OCI-LY1 (cell line): ENCODE measurements around the gene PYCARD.

Experiments
- H2AFZ ChIP-seq: fragments of 200-600 bp; sonication (generic), shearing (Covaris generic); 2 replicates; pipeline ENCODE4 v1.6.0; 2014; ENCODE audit warnings: antibody characterized with exemption, mild to moderate bottlenecking, low read length
- H3F3A ChIP-seq: fragments of 200-600 bp; sonication (generic), shearing (Covaris generic); 2 replicates; pipeline ENCODE4 v1.6.0; 2014; ENCODE audit warnings: mild to moderate bottlenecking, antibody characterized with exemption, low read length, moderate library complexity; ENCODE audit not compliant: insufficient read depth
- H3K27ac ChIP-seq: fragments of 200-600 bp; sonication (generic); 2 replicates; pipeline ENCODE4 v1.5.1; 2014; ENCODE audit warnings: low read length, mixed run types, mild to moderate bottlenecking, low read depth; ENCODE audit not compliant: poor library complexity, severe bottlenecking
- H3K27me3 ChIP-seq: fragments of 200-600 bp; sonication (generic); 2 replicates; pipeline ENCODE4 v1.6.0; 2014; ENCODE audit warnings: antibody characterized with exemption, mild to moderate bottlenecking, low read length, moderate library complexity; ENCODE audit not compliant: insufficient read depth
- H3K36me3 ChIP-seq: fragments of 200-600 bp; sonication (generic); 2 replicates; pipeline ENCODE4 v1.6.1; 2014; ENCODE audit warnings: mild to moderate bottlenecking, antibody characterized with exemption, low read length, moderate library complexity, mixed read lengths; ENCODE audit not compliant: insufficient read depth
- H3K4me1 ChIP-seq: fragments of 200-600 bp; sonication (generic); 2 replicates; pipeline ENCODE4 v1.5.1; 2014; ENCODE audit warnings: mild to moderate bottlenecking, low read length, moderate library complexity; ENCODE audit not compliant: insufficient read depth, severe bottlenecking
- H3K4me2 ChIP-seq: fragments of 200-600 bp; sonication (generic), shearing (Covaris generic); 2 replicates; pipeline ENCODE4 v1.6.1; 2014; ENCODE audit warnings: low read length
- H3K4me3 ChIP-seq: fragments of 200-600 bp; sonication (generic); 2 replicates; pipeline ENCODE4 v1.5.1; 2014; ENCODE audit warnings: low read length, low read depth, mild to moderate bottlenecking, mixed read lengths; ENCODE audit not compliant: poor library complexity, severe bottlenecking
- H3K79me2 ChIP-seq: fragments of 200-600 bp; shearing (Covaris generic); 2 replicates; pipeline ENCODE4 v1.6.1; 2016; ENCODE audit warnings: mixed run types, low read length, mixed read lengths; ENCODE audit not compliant: insufficient read depth
- H3K9ac ChIP-seq: fragments of 200-600 bp; sonication (generic), shearing (Covaris generic); 2 replicates; pipeline ENCODE4 v1.6.1; 2014; ENCODE audit warnings: mild to moderate bottlenecking, low read length, mixed read lengths
- H3K9me2 ChIP-seq: fragments of 200-600 bp; sonication (generic), shearing (Covaris generic); 2 replicates; pipeline ENCODE4 v1.6.1; 2014; ENCODE audit warnings: low read depth, mild to moderate bottlenecking, low read length, mixed read lengths
- H3K9me3 ChIP-seq: fragments of 200-600 bp; shearing (Covaris generic); 2 replicates; pipeline ENCODE4 v1.6.1; 2014; ENCODE audit warnings: low read length, mixed read lengths
- H4K20me1 ChIP-seq: fragments of 200-600 bp; sonication (generic), shearing (Covaris generic); 2 replicates; pipeline ENCODE4 v1.6.0; 2016; ENCODE audit warnings: mild to moderate bottlenecking, low read length; ENCODE audit not compliant: insufficient read depth
- EZH2 ChIP-seq: fragments of 200-600 bp; sonication (generic), shearing (Covaris generic); IDR thresholded peaks from 2 replicates; pipeline ENCODE4 v1.8.0; 2017; ENCODE audit warnings: borderline replicate concordance, mixed run types, mild to moderate bottlenecking, antibody characterized with exemption, low read length, moderate library complexity, mixed read lengths
- TF ChIP-seq, protein P1 (sequence below): fragments of 200-600 bp; sonication (generic), shearing (Covaris generic); IDR thresholded peaks from 2 replicates; pipeline ENCODE4 v1.5.1; 2017; ENCODE audit warnings: mild to moderate bottlenecking, antibody characterized with exemption, low read length, moderate library complexity, mixed read lengths

The PYCARD gene

DNA sequence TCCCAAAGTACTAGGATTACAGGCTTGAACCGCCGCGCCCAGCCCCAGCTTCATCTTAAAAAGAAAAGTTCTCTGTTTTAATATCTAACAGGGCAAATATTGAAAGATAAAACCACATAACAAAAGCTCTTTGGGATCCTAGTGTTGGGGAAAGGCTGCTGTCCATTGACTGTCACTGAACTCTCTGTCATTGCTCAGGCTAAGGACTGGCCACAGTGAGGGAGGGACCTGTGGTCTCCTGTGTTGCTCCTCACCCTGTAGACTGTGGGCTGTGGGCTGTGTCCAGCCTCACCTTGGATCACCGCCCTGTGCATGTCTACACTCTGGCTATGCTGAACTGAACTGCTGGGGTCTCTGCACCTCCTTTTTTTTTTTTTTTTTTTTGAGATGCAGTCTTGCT, 25.6 kb upstream of the PYCARD start:
- TF ChIP-seq, protein P1, sequence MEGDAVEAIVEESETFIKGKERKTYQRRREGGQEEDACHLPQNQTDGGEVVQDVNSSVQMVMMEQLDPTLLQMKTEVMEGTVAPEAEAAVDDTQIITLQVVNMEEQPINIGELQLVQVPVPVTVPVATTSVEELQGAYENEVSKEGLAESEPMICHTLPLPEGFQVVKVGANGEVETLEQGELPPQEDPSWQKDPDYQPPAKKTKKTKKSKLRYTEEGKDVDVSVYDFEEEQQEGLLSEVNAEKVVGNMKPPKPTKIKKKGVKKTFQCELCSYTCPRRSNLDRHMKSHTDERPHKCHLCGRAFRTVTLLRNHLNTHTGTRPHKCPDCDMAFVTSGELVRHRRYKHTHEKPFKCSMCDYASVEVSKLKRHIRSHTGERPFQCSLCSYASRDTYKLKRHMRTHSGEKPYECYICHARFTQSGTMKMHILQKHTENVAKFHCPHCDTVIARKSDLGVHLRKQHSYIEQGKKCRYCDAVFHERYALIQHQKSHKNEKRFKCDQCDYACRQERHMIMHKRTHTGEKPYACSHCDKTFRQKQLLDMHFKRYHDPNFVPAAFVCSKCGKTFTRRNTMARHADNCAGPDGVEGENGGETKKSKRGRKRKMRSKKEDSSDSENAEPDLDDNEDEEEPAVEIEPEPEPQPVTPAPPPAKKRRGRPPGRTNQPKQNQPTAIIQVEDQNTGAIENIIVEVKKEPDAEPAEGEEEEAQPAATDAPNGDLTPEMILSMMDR: no peak
- TF ChIP-seq EZH2: no peak
- Histone ChIP-seq H2AFZ (no peak overlapping the region), H3K27ac (no peak overlapping the region)

DNA sequence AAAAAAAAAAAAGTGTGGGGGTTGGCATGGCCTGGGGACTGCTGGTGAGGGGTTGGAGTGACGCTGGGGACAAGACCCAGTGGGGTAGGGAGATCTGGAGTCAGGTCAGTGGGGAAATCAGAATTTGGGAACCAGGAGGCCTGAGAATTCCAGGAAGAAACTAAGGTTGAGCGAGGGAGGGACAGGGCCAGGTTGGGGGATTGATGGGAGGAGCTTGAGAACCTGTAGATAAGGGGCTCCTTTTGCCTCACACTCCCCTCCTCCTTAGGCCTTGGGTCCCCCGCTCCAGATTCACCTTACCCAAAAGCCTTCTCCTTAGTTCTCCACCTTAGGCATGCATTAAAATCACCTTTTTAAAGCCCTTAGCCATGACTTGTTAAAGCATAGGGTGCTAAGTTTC, 22.6 kb upstream of the PYCARD start:
- Histone ChIP-seq H3K27ac (no peak overlapping the region), H3K4me2 (no peak overlapping the region), H3F3A (no peaks in the 10 kb centered on the region), H3K4me3 (no peak overlapping the region), H2AFZ (no peak overlapping the region), H3K9me3 (no peaks in the 10 kb centered on the region), H3K9me2 (no peaks in the 10 kb centered on the region), H3K9ac (no peak overlapping the region), H3K36me3 (no peaks in the 10 kb centered on the region), H3K27me3 (no peaks in the 10 kb centered on the region), H3K4me1 (no peaks in the 10 kb centered on the region), H4K20me1 (no peaks in the 10 kb centered on the region), H3K79me2 (no peaks in the 10 kb centered on the region)
- TF ChIP-seq EZH2: no peak
- TF ChIP-seq, protein P1: no peak

More for the DNA sequence above, 25.6 kb upstream of the PYCARD start:
- Histone ChIP-seq H3K4me2 (no peak overlapping the region), H4K20me1 (no peaks in the 10 kb centered on the region), H3K27me3 (no peaks in the 10 kb centered on the region), H3K36me3 (no peaks in the 10 kb centered on the region), H3K79me2 (no peaks in the 10 kb centered on the region), H3K9ac (no peak overlapping the region), H3K9me2 (no peaks in the 10 kb centered on the region), H3K9me3 (no peaks in the 10 kb centered on the region), H3F3A (no peaks in the 10 kb centered on the region), H3K4me3 (no peak overlapping the region), H3K4me1 (no peaks in the 10 kb centered on the region)

DNA sequence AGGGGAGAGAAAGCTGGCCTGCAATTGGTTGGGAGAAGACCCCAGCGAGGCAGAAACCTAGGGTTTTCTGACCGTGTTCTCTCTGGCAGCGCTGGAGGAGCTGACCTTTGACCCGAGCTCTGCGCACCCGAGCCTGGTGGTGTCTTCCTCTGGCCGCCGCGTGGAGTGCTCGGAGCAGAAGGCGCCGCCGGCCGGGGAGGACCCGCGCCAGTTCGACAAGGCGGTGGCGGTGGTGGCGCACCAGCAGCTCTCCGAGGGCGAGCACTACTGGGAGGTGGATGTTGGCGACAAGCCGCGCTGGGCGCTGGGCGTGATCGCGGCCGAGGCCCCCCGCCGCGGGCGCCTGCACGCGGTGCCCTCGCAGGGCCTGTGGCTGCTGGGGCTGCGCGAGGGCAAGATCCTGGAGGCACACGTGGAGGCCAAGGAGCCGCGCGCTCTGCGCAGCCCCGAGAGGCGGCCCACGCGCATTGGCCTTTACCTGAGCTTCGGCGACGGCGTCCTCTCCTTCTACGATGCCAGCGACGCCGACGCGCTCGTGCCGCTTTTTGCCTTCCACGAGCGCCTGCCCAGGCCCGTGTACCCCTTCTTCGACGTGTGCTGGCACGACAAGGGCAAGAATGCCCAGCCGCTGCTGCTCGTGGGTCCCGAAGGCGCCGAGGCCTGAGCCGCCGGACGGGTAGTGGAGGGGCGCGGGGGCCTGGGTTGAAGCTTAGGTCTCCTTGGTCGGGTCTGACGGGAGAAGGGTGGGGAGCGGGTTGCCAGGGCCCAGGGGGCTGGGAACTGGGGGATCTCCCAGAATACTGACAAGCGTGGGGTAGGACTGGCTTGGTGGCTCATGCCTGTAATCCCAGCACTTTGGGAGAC, 21.8 kb upstream of the PYCARD start:
- H3K27ac ChIP-seq: no peak overlapping the region
- H3K36me3 ChIP-seq: no peaks in the 10 kb centered on the region
- no peak overlapping the region for H2AFZ ChIP-seq
- H3K4me1 ChIP-seq: no peaks in the 10 kb centered on the region
- H3K4me3 ChIP-seq: no peak overlapping the region
- no peak overlapping the region for H3K9ac ChIP-seq
- no peaks in the 10 kb centered on the region for H3K27me3 ChIP-seq
- TF ChIP-seq EZH2: no peak
- TF ChIP-seq, protein P1: no peak
- no peaks in the 10 kb centered on the region for H3K9me2 ChIP-seq
- H3K9me3 ChIP-seq: no peaks in the 10 kb centered on the region
- no peaks in the 10 kb centered on the region for H3F3A ChIP-seq
- H3K4me2 ChIP-seq: no peak overlapping the region
- no peaks in the 10 kb centered on the region for H3K79me2 ChIP-seq
- H4K20me1 ChIP-seq: no peaks in the 10 kb centered on the region
